Measurements from ENCODE around the gene USP46.

DNA sequence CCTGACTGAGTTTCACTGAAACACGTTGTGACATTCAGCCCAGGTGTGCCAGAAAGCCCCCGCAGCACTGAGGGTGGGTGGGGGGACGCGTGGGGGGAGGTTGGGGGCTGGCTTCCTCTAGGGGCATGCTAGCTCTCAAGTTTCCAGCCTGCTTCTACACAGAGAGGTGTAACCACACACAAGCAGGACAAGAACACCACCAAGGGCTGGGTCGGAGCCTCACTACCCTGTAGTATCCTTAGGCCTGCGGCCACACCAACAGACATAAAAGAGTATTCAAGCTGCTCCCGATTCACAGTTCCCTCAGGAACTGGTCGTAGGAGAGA, 1.8 kb downstream of the USP46 start:
- TF ChIP-seq, protein P1, sequence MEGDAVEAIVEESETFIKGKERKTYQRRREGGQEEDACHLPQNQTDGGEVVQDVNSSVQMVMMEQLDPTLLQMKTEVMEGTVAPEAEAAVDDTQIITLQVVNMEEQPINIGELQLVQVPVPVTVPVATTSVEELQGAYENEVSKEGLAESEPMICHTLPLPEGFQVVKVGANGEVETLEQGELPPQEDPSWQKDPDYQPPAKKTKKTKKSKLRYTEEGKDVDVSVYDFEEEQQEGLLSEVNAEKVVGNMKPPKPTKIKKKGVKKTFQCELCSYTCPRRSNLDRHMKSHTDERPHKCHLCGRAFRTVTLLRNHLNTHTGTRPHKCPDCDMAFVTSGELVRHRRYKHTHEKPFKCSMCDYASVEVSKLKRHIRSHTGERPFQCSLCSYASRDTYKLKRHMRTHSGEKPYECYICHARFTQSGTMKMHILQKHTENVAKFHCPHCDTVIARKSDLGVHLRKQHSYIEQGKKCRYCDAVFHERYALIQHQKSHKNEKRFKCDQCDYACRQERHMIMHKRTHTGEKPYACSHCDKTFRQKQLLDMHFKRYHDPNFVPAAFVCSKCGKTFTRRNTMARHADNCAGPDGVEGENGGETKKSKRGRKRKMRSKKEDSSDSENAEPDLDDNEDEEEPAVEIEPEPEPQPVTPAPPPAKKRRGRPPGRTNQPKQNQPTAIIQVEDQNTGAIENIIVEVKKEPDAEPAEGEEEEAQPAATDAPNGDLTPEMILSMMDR (IDR thresholded peaks at IDR 0.05; ENCODE audit: poor library complexity), result no peak
- TF ChIP-seq EZH2phosphoT487 (IDR thresholded peaks at IDR 0.05; ENCODE audit: low read depth, severe bottlenecking, unreplicated experiment) (no peak), EZH2 (IDR thresholded peaks at IDR 0.05; ENCODE audit: borderline replicate concordance) (no peak)

All from hepatocyte (in vitro differentiated cells).